Left cardiac atrium (tissue), 4 donors: ENCODE results near the gene CCBE1. TPM values are rescaled to one million over a fixed set of nuclear protein-coding genes. Genes with fewer than 3 reads are reported as not detected.
"Not testable (repeated sequence)": the region's sequence is repeated elsewhere in the genome, so short reads cannot be mapped to it uniquely, and the experiment has no call there.

Source experiments
- ATAC-seq, 2 donors: fragments of 200-7000 bp; cut with Tn5 transposase; one replicate each; pipeline ENCODE4 v1.9.1; 2020; ENCODE audit warnings: mild to moderate bottlenecking in 2 of 2, moderate library complexity in 2 of 2
- DNase-seq: peaks from one replicate; pipeline ENCODE4 v3.0.0-alpha.2; 2020
- intact Hi-C, 2 donors: fragments of 100-400 bp; cut with DNase I; formaldehyde crosslinking; loops; one replicate each; pipeline versions ENCODE4 v1.14.1 to v1.15.1; 2022 to 2023
- total RNA-seq, 2 donors: library from RNA; stranded (reverse); fragmentation: NEBNext Ultra II Directional; extraction: Animal tissue kit (Norgen Biotek cat#: 25700); gene quantifications; one replicate each; pipeline ENCODE4 v1.2.1, GENCODE V29; 2021
- donor health status: DM: no; HTN: yes; CAD: no.
- donor health status: DM: no; HTN: yes; CAD: no; lungs with severe emphysema.
- donor health status: DM: yes; HTN: yes; CAD: no.
- donor health status: Dilated cardiomyopathy.

CCBE1 gene
- total RNA-seq, 2 donors from 2014 or later: 1.2 to 2.9 TPM

- no peak for ATAC-seq
- intact Hi-C loops: no loop called here
- DNase-seq: no peak
Measured at GRCh38 chr18:59718108-59718463, 20.9 kb upstream of the CCBE1 start.

GRCh38 chr18:59717291-59717690 lies 20.1 kb upstream of the CCBE1 start:
- intact Hi-C loops: no loop called here
- DNase-seq (no peak), ATAC-seq (no peak)

GRCh38 chr18:59715966-59716369 lies 18.7 kb upstream of the CCBE1 start:
- ATAC-seq (no peak), DNase-seq (no peak)
- intact Hi-C loops: no loop called here

GRCh38 chr18:59715445-59715844 lies 18.2 kb upstream of the CCBE1 start:
- no peak for ATAC-seq
- intact Hi-C loops: no loop called here

GRCh38 chr18:59714096-59714495 lies 16.9 kb upstream of the CCBE1 start:
- DNase-seq, intact Hi-C loops, ATAC-seq: not testable (repeated sequence)

More at GRCh38 chr18:59715445-59715844, 18.2 kb upstream of the CCBE1 start:
- no peak for DNase-seq

GRCh38 chr18:59712311-59712710 lies 15.1 kb upstream of the CCBE1 start:
- intact Hi-C loops: no loop called here
- ATAC-seq (no peak), DNase-seq (no peak)

- intact Hi-C loops: no loop called here
- no peak for ATAC-seq
Measured at GRCh38 chr18:59708988-59709387, 11.8 kb upstream of the CCBE1 start.

GRCh38 chr18:59707306-59707705 lies 10.1 kb upstream of the CCBE1 start:
- no peak for ATAC-seq
- intact Hi-C loops: no loop called here
- no peak for DNase-seq

More at GRCh38 chr18:59708988-59709387, 11.8 kb upstream of the CCBE1 start:
- no peak for DNase-seq

GRCh38 chr18:59706499-59706898 lies 9.3 kb upstream of the CCBE1 start:
- no peak for DNase-seq
- no peak for ATAC-seq
- intact Hi-C loops: no loop called here

GRCh38 chr18:59705145-59705544 lies 7.9 kb upstream of the CCBE1 start:
- DNase-seq (no peak), ATAC-seq (peak in 1 of 2 donors; percentile 32)

GRCh38 chr18:59704146-59704545 lies 6.9 kb upstream of the CCBE1 start:
- no peak for ATAC-seq
- no peak for DNase-seq
- intact Hi-C loops: no loop called here

More at GRCh38 chr18:59705145-59705544, 7.9 kb upstream of the CCBE1 start:
- intact Hi-C loops: no loop called here

- no peak for DNase-seq
- no peak for ATAC-seq
- intact Hi-C loops: no loop called here
Measured at GRCh38 chr18:59701272-59701671, 4.0 kb upstream of the CCBE1 start.

- intact Hi-C loops: no loop called here
- no peak for DNase-seq
- ATAC-seq: no peak
Measured at GRCh38 chr18:59700535-59700967, 3.3 kb upstream of the CCBE1 start.

- intact Hi-C loops: loop anchor here in 1 of 2 donors (10.0 kb wide), 1 partner anchor 235 kb away; no protein-coding TSS in a partner anchor
- ATAC-seq (peak in 1 of 2 donors; percentile 38), DNase-seq (no peak)
Measured at GRCh38 chr18:59699750-59700534, 2.7 kb upstream of the CCBE1 start.

GRCh38 chr18:59699061-59699460 lies 1.8 kb upstream of the CCBE1 start:
- intact Hi-C loops: loop anchor here in 1 of 2 donors (10.0 kb wide), 1 partner anchor 234 kb away; no protein-coding TSS in a partner anchor

GRCh38 chr18:59696311-59697235 lies 650 bp downstream of the CCBE1 start:
- ATAC-seq (peak; percentile 35 to 51), DNase-seq (no peak)

More at GRCh38 chr18:59699061-59699460, 1.8 kb upstream of the CCBE1 start:
- no peak for ATAC-seq
- DNase-seq: no peak

GRCh38 chr18:59695551-59695950 lies 1.7 kb downstream of the CCBE1 start:
- intact Hi-C loops: loop anchor here in 1 of 2 donors (10.0 kb wide), 1 partner anchor 231 kb away; no protein-coding TSS in a partner anchor
- ATAC-seq: no peak
- no peak for DNase-seq

More at GRCh38 chr18:59696311-59697235, 650 bp downstream of the CCBE1 start:
- intact Hi-C loops: loop anchor here in 1 of 2 donors (10.0 kb wide), 1 partner anchor 232 kb away; no protein-coding TSS in a partner anchor

GRCh38 chr18:59694824-59695223 lies 2.4 kb downstream of the CCBE1 start:
- intact Hi-C loops: loop anchor here in 1 of 2 donors (10.0 kb wide), 1 partner anchor 230 kb away; no protein-coding TSS in a partner anchor
- DNase-seq: no peak
- no peak for ATAC-seq

- intact Hi-C loops: loop anchor here in 1 of 2 donors (10.0 kb wide), 1 partner anchor 227 kb away; no protein-coding TSS in a partner anchor
- DNase-seq (no peak), ATAC-seq (no peak)
Measured at GRCh38 chr18:59691996-59692395, 5.2 kb downstream of the CCBE1 start.
